HEK293T (cell line): ENCODE data around the gene ANKRD17.

ENCODE experiments used
- CTCF ChIA-PET: fragments of 350-600 bp; formaldehyde crosslinking; extraction: SDS; loops from one replicate; lab custom pipeline; 2021; ENCODE audit warnings: antibody characterized with exemption, inconsistent platforms; lab: Yijun Ruan, JAX
- POLR2A ChIA-PET: fragments of 350-600 bp; formaldehyde crosslinking; extraction: SDS; loops from one replicate; lab custom pipeline; 2020; ENCODE audit warnings: antibody characterized with exemption, inconsistent platforms; lab: Yijun Ruan, JAX
- DNase-seq: peaks from one replicate; pipeline ENCODE4 v3.0.0; 2012; ENCODE audit warnings: mixed read lengths; ENCODE audit errors: extremely low spot score
- ARNT ChIP-seq: fragments of 450-650 bp; IDR thresholded peaks from 2 replicates; pipeline ENCODE4 v1.6.1; 2017; ENCODE audit warnings: mild to moderate bottlenecking
- BHLHE40 ChIP-seq: fragments of 450-650 bp; IDR thresholded peaks from 2 replicates; pipeline ENCODE4 v1.6.1; 2016; ENCODE audit warnings: mild to moderate bottlenecking, moderate library complexity, borderline replicate concordance
- CTBP1 ChIP-seq: fragments of 450-650 bp; IDR thresholded peaks from 2 replicates; pipeline ENCODE4 v1.6.1; 2016; ENCODE audit warnings: borderline replicate concordance
- ELF4 ChIP-seq: fragments of 450-650 bp; IDR thresholded peaks from 2 replicates; pipeline ENCODE4 v1.6.1; 2017; ENCODE audit warnings: antibody characterized with exemption
- FOXA1 ChIP-seq: fragments of 450-650 bp; IDR thresholded peaks from 2 replicates; pipeline ENCODE4 v1.6.1; 2016; ENCODE audit warnings: mild to moderate bottlenecking
- FOXK2 ChIP-seq: fragments of 450-650 bp; IDR thresholded peaks from 2 replicates; pipeline ENCODE4 v1.6.1; 2016; ENCODE audit warnings: mild to moderate bottlenecking
- FOXM1 ChIP-seq: fragments of 450-650 bp; IDR thresholded peaks from 2 replicates; pipeline ENCODE4 v1.6.1; 2017; ENCODE audit warnings: mild to moderate bottlenecking, borderline replicate concordance
- HDGF ChIP-seq: fragments of 450-650 bp; IDR thresholded peaks from 2 replicates; pipeline ENCODE4 v1.6.1; 2017; ENCODE audit warnings: antibody characterized with exemption, borderline replicate concordance
- L3MBTL2 ChIP-seq: fragments of 450-650 bp; conservative IDR thresholded peaks from 2 replicates; pipeline ENCODE4 v1.6.1; 2016; ENCODE audit warnings: mild to moderate bottlenecking
- LEF1 ChIP-seq: fragments of 450-650 bp; IDR thresholded peaks from 2 replicates; pipeline ENCODE4 v1.6.1; 2017; ENCODE audit warnings: mild to moderate bottlenecking, borderline replicate concordance
- NFRKB ChIP-seq: fragments of 450-650 bp; IDR thresholded peaks from 2 replicates; pipeline ENCODE4 v1.6.1; 2016; ENCODE audit warnings: mild to moderate bottlenecking, moderate library complexity
- SP1 ChIP-seq: fragments of 450-650 bp; IDR thresholded peaks from 2 replicates; pipeline ENCODE4 v1.6.1; 2017
- SUZ12 ChIP-seq: fragments of 450-650 bp; IDR thresholded peaks from 2 replicates; pipeline ENCODE4 v1.6.1; 2016; ENCODE audit warnings: mild to moderate bottlenecking
- TARDBP ChIP-seq: fragments of 450-650 bp; IDR thresholded peaks from 2 replicates; pipeline ENCODE4 v1.6.1; 2016
- ZNF384 ChIP-seq: fragments of 450-650 bp; IDR thresholded peaks from 2 replicates; pipeline ENCODE4 v1.6.1; 2016
- TF ChIP-seq, protein P1 (sequence below): fragments of 450-650 bp; IDR thresholded peaks from 2 replicates; pipeline ENCODE4 v1.6.1; 2016

Gene ANKRD17

DNA sequence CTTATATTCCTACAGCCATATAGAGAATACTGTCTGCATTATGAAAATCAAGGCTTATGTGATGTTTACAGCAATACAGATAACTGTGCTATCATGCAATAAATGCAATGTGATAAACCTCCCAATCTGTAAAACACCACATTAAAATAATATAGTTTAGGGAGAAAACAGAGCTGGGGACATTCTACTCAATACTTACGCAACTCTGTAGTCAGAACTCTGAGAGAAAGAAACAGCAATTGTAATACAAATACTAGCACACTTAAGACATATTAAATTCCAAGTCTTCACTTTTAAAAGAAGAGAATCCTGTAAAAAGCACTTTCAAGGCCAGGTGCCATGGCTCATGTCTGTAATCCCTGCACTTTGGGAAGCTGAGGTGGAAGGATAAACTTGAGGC is 61.4 kb downstream of the ANKRD17 start:
- TF ChIP-seq, protein P1, sequence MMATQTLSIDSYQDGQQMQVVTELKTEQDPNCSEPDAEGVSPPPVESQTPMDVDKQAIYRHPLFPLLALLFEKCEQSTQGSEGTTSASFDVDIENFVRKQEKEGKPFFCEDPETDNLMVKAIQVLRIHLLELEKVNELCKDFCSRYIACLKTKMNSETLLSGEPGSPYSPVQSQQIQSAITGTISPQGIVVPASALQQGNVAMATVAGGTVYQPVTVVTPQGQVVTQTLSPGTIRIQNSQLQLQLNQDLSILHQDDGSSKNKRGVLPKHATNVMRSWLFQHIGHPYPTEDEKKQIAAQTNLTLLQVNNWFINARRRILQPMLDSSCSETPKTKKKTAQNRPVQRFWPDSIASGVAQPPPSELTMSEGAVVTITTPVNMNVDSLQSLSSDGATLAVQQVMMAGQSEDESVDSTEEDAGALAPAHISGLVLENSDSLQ = no peak
- TF ChIP-seq ELF4 = no peak
- TF ChIP-seq FOXA1 = no peak
- TF ChIP-seq L3MBTL2 = no peak
- TF ChIP-seq SP1 = no peak
- TF ChIP-seq HDGF = no peak
- no peak for TF ChIP-seq NFRKB
- TF ChIP-seq FOXK2 = no peak
- TF ChIP-seq CTBP1 = no peak
- TF ChIP-seq FOXM1 = no peak
- TF ChIP-seq LEF1 = no peak
- no peak for TF ChIP-seq BHLHE40
- no peak for TF ChIP-seq TARDBP
- TF ChIP-seq SUZ12 = no peak
- no peak for TF ChIP-seq ZNF384
- ChIA-PET CTCF (no interaction called here), POLR2A (no interaction called here)
- no peak for DNase-seq

DNA sequence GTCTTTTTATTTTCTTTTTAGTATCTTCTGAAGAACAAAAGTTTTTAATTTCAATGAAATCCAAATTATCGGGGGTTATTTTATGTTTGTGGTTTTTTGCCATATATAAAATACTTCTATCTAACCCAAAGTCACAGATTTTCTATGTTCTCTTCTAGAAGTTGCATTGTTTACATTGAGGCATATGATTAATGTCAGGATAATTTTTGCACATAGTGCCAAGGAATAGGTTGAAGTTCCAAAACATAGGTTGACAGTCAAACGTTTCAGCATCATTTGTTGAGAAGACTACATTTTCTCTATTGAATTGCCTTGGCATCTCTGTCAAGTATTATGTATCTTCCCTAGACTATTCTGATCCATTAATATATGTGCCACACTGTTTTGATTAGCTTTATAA is 64.5 kb downstream of the ANKRD17 start:
- ChIA-PET CTCF (no interaction called here), POLR2A (no interaction called here)
- TF ChIP-seq SP1 (no peak), LEF1 (no peak), ZNF384 (no peak), TARDBP (no peak), FOXM1 (no peak), BHLHE40 (no peak), CTBP1 (no peak), ELF4 (no peak), ARNT (no peak), FOXK2 (no peak)
- DNase-seq = no peak

DNA sequence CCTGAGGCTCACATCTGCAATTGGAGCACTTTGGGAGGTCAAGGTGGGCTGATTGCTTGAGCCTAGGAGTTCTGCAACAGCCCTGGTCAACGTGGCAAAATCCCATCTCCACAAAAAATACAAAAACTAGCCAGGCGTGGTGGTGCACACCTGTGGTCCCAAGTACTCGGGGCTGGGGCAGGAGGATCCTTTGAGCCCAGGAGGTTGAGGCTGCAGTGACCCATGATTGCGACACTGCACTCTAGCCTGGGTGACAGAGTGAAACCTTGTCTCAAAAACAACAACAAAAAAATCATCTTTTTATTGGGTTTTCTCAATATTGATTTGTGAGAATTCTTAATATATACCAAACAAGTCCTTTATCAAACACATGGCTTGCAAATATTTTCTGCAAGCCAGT is 64.9 kb downstream of the ANKRD17 start:
- CTCF ChIA-PET = no interaction called here
- POLR2A ChIA-PET = no interaction called here
- no peak for DNase-seq
- TF ChIP-seq ARNT (no peak), FOXM1 (no peak), FOXA1 (no peak), ELF4 (no peak), SP1 (no peak), L3MBTL2 (no peak)
- TF ChIP-seq, protein P1 = no peak

DNA sequence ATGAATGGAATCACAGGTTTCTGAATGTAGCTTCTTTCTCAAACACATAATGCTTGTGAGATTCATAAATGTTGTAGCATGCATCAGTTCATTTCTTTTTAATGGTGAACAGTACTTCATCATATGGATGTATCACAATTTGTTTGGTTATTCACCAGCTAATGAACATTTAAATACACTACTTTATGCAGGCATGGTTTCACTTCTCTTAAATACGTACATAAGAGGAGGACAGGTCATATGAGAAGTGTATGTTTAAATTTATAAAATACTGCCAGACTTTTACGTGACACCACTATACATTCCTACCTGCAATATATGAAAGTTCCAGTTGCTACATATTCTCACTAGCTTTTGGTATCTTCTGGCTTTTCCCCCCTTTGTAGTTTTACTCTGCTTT is 65.4 kb downstream of the ANKRD17 start:
- no peak for DNase-seq
- ChIA-PET CTCF (no interaction called here), POLR2A (no interaction called here)
- TF ChIP-seq LEF1 (no peak), SP1 (no peak), ZNF384 (no peak), FOXK2 (no peak), NFRKB (no peak), TARDBP (no peak), BHLHE40 (no peak), ARNT (no peak), FOXA1 (no peak), SUZ12 (no peak), FOXM1 (no peak), ELF4 (no peak), HDGF (no peak), L3MBTL2 (no peak), CTBP1 (no peak)
- TF ChIP-seq, protein P1 = no peak

DNA sequence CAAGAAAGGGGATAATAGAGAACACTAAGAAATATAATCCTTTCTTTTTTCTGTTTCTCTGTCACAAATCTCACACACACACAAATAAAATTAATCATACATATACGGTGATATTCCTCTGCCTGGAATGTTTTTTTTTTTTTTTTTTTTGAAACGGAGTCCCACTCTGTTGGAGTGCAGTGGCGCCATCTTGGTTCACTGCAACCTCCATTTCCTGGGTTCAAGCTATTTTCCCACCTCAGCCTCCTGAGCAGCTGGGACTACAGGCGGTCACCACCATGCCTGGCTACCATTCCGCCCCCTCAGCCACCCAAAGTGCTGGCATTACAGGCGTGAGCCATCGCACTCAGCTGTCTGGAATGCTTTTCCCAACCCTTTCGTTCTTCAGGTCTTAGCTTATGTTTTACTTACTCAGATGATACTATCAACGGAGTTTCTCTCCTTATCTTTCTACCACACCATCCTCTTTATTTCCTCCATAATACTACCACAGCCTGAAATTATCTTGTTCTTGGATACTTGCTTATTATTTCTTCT is 69.3 kb downstream of the ANKRD17 start:
- ChIA-PET POLR2A (no interaction called here), CTCF (no interaction called here)
- no peak for TF ChIP-seq SP1
- no peak for TF ChIP-seq TARDBP
- TF ChIP-seq BHLHE40 = no peak
- no peak for TF ChIP-seq FOXK2
- no peak for TF ChIP-seq SUZ12
- TF ChIP-seq, protein P1 = no peak
- no peak for TF ChIP-seq FOXM1
- TF ChIP-seq ELF4 = no peak
- no peak for TF ChIP-seq ZNF384
- no peak for DNase-seq

DNA sequence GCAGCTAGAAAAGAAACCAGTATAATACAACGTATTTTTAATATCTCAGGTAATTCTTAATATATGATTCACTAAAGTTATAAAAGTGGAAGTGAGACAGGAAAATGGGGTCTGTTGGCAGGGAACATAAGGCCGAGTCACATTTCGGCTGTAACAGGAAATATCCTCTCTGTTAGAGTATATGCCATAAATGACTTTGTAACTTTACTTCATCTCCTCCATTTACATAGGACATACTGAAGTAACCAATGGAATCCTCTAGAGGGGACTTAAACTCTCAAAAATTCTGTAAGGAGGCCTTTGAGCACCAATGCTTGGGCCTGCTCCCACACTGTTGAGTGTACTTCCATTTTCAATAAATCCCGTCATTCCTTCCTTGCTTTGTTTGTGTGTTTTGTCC is 71.3 kb downstream of the ANKRD17 start:
- ChIA-PET POLR2A (no interaction called here), CTCF (no interaction called here)
- no peak for TF ChIP-seq SUZ12
- TF ChIP-seq BHLHE40 = no peak
- TF ChIP-seq LEF1 = no peak
- no peak for TF ChIP-seq CTBP1
- TF ChIP-seq ELF4 = no peak
- no peak for TF ChIP-seq TARDBP
- TF ChIP-seq HDGF = no peak
- TF ChIP-seq, protein P1 = no peak
- TF ChIP-seq L3MBTL2 = no peak
- TF ChIP-seq ZNF384 = no peak
- TF ChIP-seq FOXM1 = no peak
- no peak for TF ChIP-seq ARNT
- no peak for DNase-seq
